Measurements from ENCODE around the gene RAB7A.
A peak's percentile ranks its signal among the peaks of the same experiment; 100 is the strongest.

RAB7A gene

DNA sequence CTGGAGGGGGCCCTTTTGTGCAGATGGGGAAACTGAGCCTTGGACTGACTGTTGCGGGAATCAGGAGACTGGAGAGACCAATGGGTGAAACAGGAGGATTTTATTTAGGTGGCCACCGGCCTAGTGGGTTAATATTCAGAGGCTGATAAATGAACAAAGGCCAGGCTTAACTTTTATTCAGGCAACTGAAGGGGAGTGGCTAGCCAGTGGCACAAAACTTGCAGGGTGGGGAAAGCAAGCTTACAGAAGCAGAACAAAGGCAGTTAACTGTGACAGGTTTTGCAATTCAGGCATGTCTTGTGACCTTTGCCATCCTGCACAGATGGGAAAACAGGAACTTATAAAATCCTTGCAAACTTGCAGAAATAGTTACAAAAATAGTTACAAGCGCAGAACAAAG is 128.5 kb downstream of the RAB7A start:
- Histone ChIP-seq H2AFZ (ENCODE audit: low read length) (no peak overlapping the region), H3K23ac (ENCODE audit: low read depth, low read length, poor library complexity) (no peak overlapping the region), H2BK12ac (ENCODE audit: low read length) (no peak overlapping the region), H3K27me3 (ENCODE audit: control insufficient read depth in 3 of 3, insufficient read depth in 3 of 3, low read depth in 1 of 3, low read length in 3 of 3) (no peaks in the 10 kb centered on the region), H2BK15ac (ENCODE audit: low read length) (no peak overlapping the region), H3K4me2 (ENCODE audit: insufficient read depth, low read length, poor library complexity, severe bottlenecking) (no peak overlapping the region), H3K79me1 (ENCODE audit: low read depth, low read length) (no peaks in the 10 kb centered on the region), H3K18ac (ENCODE audit: low read length) (no peak overlapping the region), H3K9ac (ENCODE audit: low read depth, low read length, poor library complexity) (no peak overlapping the region), H2AK5ac (ENCODE audit: low read depth, low read length) (no peak overlapping the region), H3K4me1 (ENCODE audit: control insufficient read depth in 2 of 2, insufficient read depth in 1 of 2, low read depth in 1 of 2, low read length in 2 of 2) (no peaks in the 10 kb centered on the region), H3K9me3 (replicated peaks in 1 of 2; ENCODE audit: control insufficient read depth in 2 of 2, insufficient read depth in 1 of 2, low read depth in 1 of 2, low read length in 2 of 2) (peaks cover 28 to 39% of the 10 kb centered on the region in 2 donors), H3K27ac (replicated peaks; ENCODE audit: low read length) (no peak overlapping the region), H4K91ac (ENCODE audit: low read depth, low read length, poor library complexity) (no peak overlapping the region), H4K8ac (ENCODE audit: low read depth, low read length) (no peak overlapping the region), H2BK120ac (ENCODE audit: low read depth, low read length) (no peak overlapping the region), H3K4me3 (ENCODE audit: low read length in 2 of 2) (no peak overlapping the region), H3K14ac (ENCODE audit: low read length) (no peak overlapping the region), H3K36me3 (replicated peaks in 1 of 2; ENCODE audit: control insufficient read depth in 2 of 2, insufficient read depth in 2 of 2, low read length in 2 of 2) (no peaks in the 10 kb centered on the region), H2BK5ac (ENCODE audit: low read length) (no peak overlapping the region), H3K4ac (ENCODE audit: low read length) (no peak overlapping the region)
- no peak for DNase-seq (ENCODE audit: low spot score)
- no CpG with 5 or more reads among the region's 3 CpGs for WGBS, 2 donors (ENCODE audit: extremely low coverage in 2 of 2, insufficient read length in 2 of 2, insufficient replicate concordance in 1 of 2)

DNA sequence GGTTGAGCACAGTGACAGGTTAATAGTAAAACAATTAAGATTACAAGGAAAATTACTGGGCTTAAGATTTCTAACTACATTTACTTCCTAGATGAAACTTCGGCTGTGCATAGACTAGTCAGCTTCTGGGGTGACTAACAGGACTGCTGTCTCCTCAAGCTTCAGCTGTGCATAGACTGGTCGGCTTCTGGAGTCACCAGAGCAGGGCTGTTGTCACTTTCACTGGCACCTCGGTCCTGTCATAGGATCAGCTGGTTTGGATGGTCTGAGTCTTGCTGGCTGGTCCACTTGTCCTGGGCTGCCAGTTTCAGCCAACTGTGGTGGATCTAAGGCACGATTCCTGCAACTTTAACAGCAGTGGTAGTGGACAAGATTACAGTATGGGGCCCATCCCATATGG is 129.6 kb downstream of the RAB7A start:
- Histone ChIP-seq H3K9me3 (replicated peaks in 1 of 2; ENCODE audit: control insufficient read depth in 2 of 2, insufficient read depth in 1 of 2, low read depth in 1 of 2, low read length in 2 of 2) (peaks cover 34 to 50% of the 10 kb centered on the region in 2 donors), H3K18ac (ENCODE audit: low read length) (no peak overlapping the region), H2AK5ac (ENCODE audit: low read depth, low read length) (no peak overlapping the region), H3K79me1 (ENCODE audit: low read depth, low read length) (no peaks in the 10 kb centered on the region), H3K27me3 (ENCODE audit: control insufficient read depth in 3 of 3, insufficient read depth in 3 of 3, low read depth in 1 of 3, low read length in 3 of 3) (no peaks in the 10 kb centered on the region), H3K36me3 (replicated peaks in 1 of 2; ENCODE audit: control insufficient read depth in 2 of 2, insufficient read depth in 2 of 2, low read length in 2 of 2) (no peaks in the 10 kb centered on the region), H3K14ac (ENCODE audit: low read length) (no peak overlapping the region), H3K23ac (ENCODE audit: low read depth, low read length, poor library complexity) (no peak overlapping the region), H4K8ac (ENCODE audit: low read depth, low read length) (no peak overlapping the region), H3K4me1 (ENCODE audit: control insufficient read depth in 2 of 2, insufficient read depth in 1 of 2, low read depth in 1 of 2, low read length in 2 of 2) (no peaks in the 10 kb centered on the region), H3K4me3 (ENCODE audit: low read length in 2 of 2) (no peak overlapping the region), H2BK12ac (ENCODE audit: low read length) (no peak overlapping the region), H2AFZ (ENCODE audit: low read length) (no peak overlapping the region), H2BK5ac (ENCODE audit: low read length) (no peak overlapping the region), H3K9ac (ENCODE audit: low read depth, low read length, poor library complexity) (no peak overlapping the region), H3K4me2 (ENCODE audit: insufficient read depth, low read length, poor library complexity, severe bottlenecking) (no peak overlapping the region), H3K27ac (replicated peaks; ENCODE audit: low read length) (no peak overlapping the region), H3K4ac (ENCODE audit: low read length) (no peak overlapping the region), H2BK120ac (ENCODE audit: low read depth, low read length) (no peak overlapping the region), H4K91ac (ENCODE audit: low read depth, low read length, poor library complexity) (no peak overlapping the region), H2BK15ac (ENCODE audit: low read length) (no peak overlapping the region)
- no CpG with 5 or more reads among the region's 4 CpGs for WGBS, 2 donors (ENCODE audit: extremely low coverage in 2 of 2, insufficient read length in 2 of 2, insufficient replicate concordance in 1 of 2)
- no peak for DNase-seq (ENCODE audit: low spot score)

DNA sequence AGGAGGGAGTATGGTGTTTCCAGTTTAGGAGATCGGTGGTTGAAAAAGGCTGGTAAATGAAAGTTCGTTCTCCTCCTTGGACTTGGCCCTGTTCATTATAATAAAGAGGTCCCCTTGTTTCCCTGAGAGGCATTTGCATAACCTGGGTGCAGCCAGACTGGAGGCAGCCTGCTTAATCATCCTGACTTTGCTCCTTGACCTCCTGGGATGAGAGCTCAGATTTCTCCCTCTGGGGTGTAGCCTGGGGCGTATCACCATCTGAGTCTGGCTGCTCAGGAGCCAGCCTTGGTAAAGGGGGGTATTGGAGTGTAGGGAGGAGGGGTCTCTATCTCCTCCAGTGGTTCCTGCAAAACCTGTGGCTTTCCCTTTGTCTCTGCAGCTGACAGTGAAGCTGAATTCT is 132.2 kb downstream of the RAB7A start:
- H3K9me3 ChIP-seq (replicated peaks in 1 of 2; ENCODE audit: control insufficient read depth in 2 of 2, insufficient read depth in 1 of 2, low read depth in 1 of 2, low read length in 2 of 2) = peaks cover 32 to 50% of the 10 kb centered on the region in 2 donors
- H3K36me3 ChIP-seq (replicated peaks in 1 of 2; ENCODE audit: control insufficient read depth in 2 of 2, insufficient read depth in 2 of 2, low read length in 2 of 2) = no peaks in the 10 kb centered on the region
- H3K4me2 ChIP-seq (ENCODE audit: insufficient read depth, low read length, poor library complexity, severe bottlenecking) = no peak overlapping the region

DNA sequence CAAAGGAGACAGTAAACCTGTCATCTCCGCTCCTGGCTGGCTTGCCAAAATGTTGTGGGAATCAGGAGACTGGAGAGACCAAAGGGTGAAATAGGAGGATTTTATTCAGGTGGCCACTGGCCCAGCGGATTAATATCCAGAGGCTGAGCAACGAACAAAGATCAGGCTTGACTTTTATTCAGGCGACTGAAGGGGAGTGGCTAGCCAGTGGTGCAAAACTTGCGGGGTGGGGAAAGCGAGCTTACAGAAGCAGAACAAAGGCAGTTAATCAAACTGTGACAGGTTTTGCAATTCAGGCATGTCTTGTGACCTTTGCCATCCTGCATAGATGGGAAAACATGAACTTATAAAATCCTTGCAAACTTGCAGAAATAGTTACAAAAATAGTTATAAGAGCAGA is 133.6 kb downstream of the RAB7A start:
- no peak overlapping the region for H4K91ac ChIP-seq (ENCODE audit: low read depth, low read length, poor library complexity)

More for the DNA sequence above, 132.2 kb downstream of the RAB7A start:
- no peak for DNase-seq (ENCODE audit: low spot score)
- no CpG with 5 or more reads among the region's 3 CpGs for whole genome bisulfite sequencing, 2 donors (ENCODE audit: extremely low coverage in 2 of 2, insufficient read length in 2 of 2, insufficient replicate concordance in 1 of 2)
- no peak overlapping the region for H4K8ac ChIP-seq (ENCODE audit: low read depth, low read length)
- no peak overlapping the region for H3K27ac ChIP-seq (replicated peaks; ENCODE audit: low read length)
- no peak overlapping the region for H2BK15ac ChIP-seq (ENCODE audit: low read length)
- no peaks in the 10 kb centered on the region for H3K4me1 ChIP-seq (ENCODE audit: control insufficient read depth in 2 of 2, insufficient read depth in 1 of 2, low read depth in 1 of 2, low read length in 2 of 2)
- no peak overlapping the region for H2BK5ac ChIP-seq (ENCODE audit: low read length)
- no peak overlapping the region for H2BK120ac ChIP-seq (ENCODE audit: low read depth, low read length)
- H3K79me1 ChIP-seq (ENCODE audit: low read depth, low read length) = no peaks in the 10 kb centered on the region
- no peak overlapping the region for H3K9ac ChIP-seq (ENCODE audit: low read depth, low read length, poor library complexity)
- H4K91ac ChIP-seq (ENCODE audit: low read depth, low read length, poor library complexity) = no peak overlapping the region
- H3K4me3 ChIP-seq (ENCODE audit: low read length in 2 of 2) = no peak overlapping the region
- H2AFZ ChIP-seq (ENCODE audit: low read length) = no peak overlapping the region
- no peak overlapping the region for H2AK5ac ChIP-seq (ENCODE audit: low read depth, low read length)
- H2BK12ac ChIP-seq (ENCODE audit: low read length) = no peak overlapping the region
- H3K27me3 ChIP-seq (ENCODE audit: control insufficient read depth in 3 of 3, insufficient read depth in 3 of 3, low read depth in 1 of 3, low read length in 3 of 3) = no peaks in the 10 kb centered on the region
- H3K23ac ChIP-seq (ENCODE audit: low read depth, low read length, poor library complexity) = no peak overlapping the region
- H3K14ac ChIP-seq (ENCODE audit: low read length) = no peak overlapping the region
- H3K4ac ChIP-seq (ENCODE audit: low read length) = no peak overlapping the region
- H3K18ac ChIP-seq (ENCODE audit: low read length) = no peak overlapping the region

More for the DNA sequence above, 133.6 kb downstream of the RAB7A start:
- H2BK120ac ChIP-seq (ENCODE audit: low read depth, low read length) = no peak overlapping the region
- peak; percentile 29 for DNase-seq (ENCODE audit: low spot score)
- no peaks in the 10 kb centered on the region for H3K79me1 ChIP-seq (ENCODE audit: low read depth, low read length)
- no peaks in the 10 kb centered on the region for H3K27me3 ChIP-seq (ENCODE audit: control insufficient read depth in 3 of 3, insufficient read depth in 3 of 3, low read depth in 1 of 3, low read length in 3 of 3)
- no peak overlapping the region for H3K23ac ChIP-seq (ENCODE audit: low read depth, low read length, poor library complexity)
- no peak overlapping the region for H2BK15ac ChIP-seq (ENCODE audit: low read length)
- H3K14ac ChIP-seq (ENCODE audit: low read length) = no peak overlapping the region
- H2BK5ac ChIP-seq (ENCODE audit: low read length) = no peak overlapping the region
- no peak overlapping the region for H2AFZ ChIP-seq (ENCODE audit: low read length)
- H3K18ac ChIP-seq (ENCODE audit: low read length) = no peak overlapping the region
- no peak overlapping the region for H3K4me3 ChIP-seq (ENCODE audit: low read length in 2 of 2)
- no peak overlapping the region for H3K4me2 ChIP-seq (ENCODE audit: insufficient read depth, low read length, poor library complexity, severe bottlenecking)
- no peak overlapping the region for H3K27ac ChIP-seq (replicated peaks; ENCODE audit: low read length)
- H3K36me3 ChIP-seq (replicated peaks in 1 of 2; ENCODE audit: control insufficient read depth in 2 of 2, insufficient read depth in 2 of 2, low read length in 2 of 2) = no peaks in the 10 kb centered on the region
- H4K8ac ChIP-seq (ENCODE audit: low read depth, low read length) = no peak overlapping the region
- peaks cover 3 to 4% of the 10 kb centered on the region in 2 donors for H3K4me1 ChIP-seq (ENCODE audit: control insufficient read depth in 2 of 2, insufficient read depth in 1 of 2, low read depth in 1 of 2, low read length in 2 of 2)
- no peak overlapping the region for H2BK12ac ChIP-seq (ENCODE audit: low read length)
- no peak overlapping the region for H3K9ac ChIP-seq (ENCODE audit: low read depth, low read length, poor library complexity)
- H3K4ac ChIP-seq (ENCODE audit: low read length) = no peak overlapping the region
- H3K9me3 ChIP-seq (replicated peaks in 1 of 2; ENCODE audit: control insufficient read depth in 2 of 2, insufficient read depth in 1 of 2, low read depth in 1 of 2, low read length in 2 of 2) = peaks cover 23 to 38% of the 10 kb centered on the region in 2 donors
- H2AK5ac ChIP-seq (ENCODE audit: low read depth, low read length) = no peak overlapping the region
- WGBS, 2 donors (ENCODE audit: extremely low coverage in 2 of 2, insufficient read length in 2 of 2, insufficient replicate concordance in 1 of 2) = no CpG with 5 or more reads among the region's 6 CpGs
